K562 (cell line): ENCODE results near the gene B9D2. TPM values are rescaled to one million over a fixed set of nuclear protein-coding genes. Genes with fewer than 3 reads are reported as not detected.

ENCODE experiments used
- ARID4B ChIP-seq: sonication (generic); formaldehyde crosslinking; IDR thresholded peaks from 2 replicates; pipeline ENCODE4 v1.8.0; 2022; ENCODE audit warnings: mild to moderate bottlenecking, missing genetic modification reagents
- BDP1 ChIP-seq: IDR thresholded peaks from 3 replicates; pipeline ENCODE4 v1.6.1; 2011; ENCODE audit not compliant: insufficient read length, insufficient read depth
- CAMTA2 ChIP-seq: fragments of 250-450 bp; sonication (Bioruptor Pico); conservative IDR thresholded peaks from 2 replicates; pipeline ENCODE4 v1.5.1; 2022
- CREBBP ChIP-seq: IDR thresholded peaks from one replicate; pipeline ENCODE4 v1.6.1; 2012; ENCODE audit warnings: low read depth, mild to moderate bottlenecking, control low read depth, inconsistent platforms, low read length
- DNMT1 ChIP-seq: fragments of 450-650 bp; IDR thresholded peaks from 2 replicates; pipeline ENCODE4 v1.6.1; 2016; ENCODE audit warnings: antibody characterized with exemption, mild to moderate bottlenecking
- FOXJ2 ChIP-seq: fragments of 200-800 bp; sonication (Bioruptor generic); IDR thresholded peaks from 2 replicates; pipeline ENCODE4 v1.6.1; 2016; ENCODE audit warnings: missing genetic modification characterization, missing compliant biosample characterization
- HMBOX1 ChIP-seq: sonication (generic); IDR thresholded peaks from 2 replicates; pipeline ENCODE4 v1.6.1; 2016
- MAX ChIP-seq: sonication (generic); formaldehyde crosslinking; IDR thresholded peaks from 2 replicates; pipeline ENCODE4 v1.9.0; 2022; ENCODE audit warnings: mild to moderate bottlenecking, missing genetic modification reagents
- PREB ChIP-seq: sonication (generic); formaldehyde crosslinking; IDR thresholded peaks from 2 replicates; pipeline ENCODE4 v1.8.1; 2023; ENCODE audit warnings: mild to moderate bottlenecking, missing genetic modification reagents
- SMAD3 ChIP-seq: fragments of 450-650 bp; formaldehyde crosslinking; conservative IDR thresholded peaks from 2 replicates; pipeline ENCODE4 v1.4.0; 2020; ENCODE audit warnings: mild to moderate bottlenecking
- SREBF2 ChIP-seq: sonication (generic); formaldehyde crosslinking; IDR thresholded peaks from 2 replicates; pipeline ENCODE4 v1.4.0; 2020; ENCODE audit warnings: mild to moderate bottlenecking, missing genetic modification reagents
- SRSF9 ChIP-seq: fragments of 200-400 bp; formaldehyde crosslinking; IDR thresholded peaks from 2 replicates; pipeline ENCODE4 v1.6.1; 2017; ENCODE audit warnings: low read depth, low read length, borderline replicate concordance
- STAT5A ChIP-seq: IDR thresholded peaks from 2 replicates; pipeline ENCODE4 v1.6.1; 2012; ENCODE audit warnings: low read length, inconsistent platforms, borderline replicate concordance
- SUPT5H ChIP-seq: fragments of 450-650 bp; IDR thresholded peaks from 2 replicates; pipeline ENCODE4 v1.6.1; 2016
- TCFL5 ChIP-seq: fragments of 250-450 bp; sonication (Bioruptor Pico); conservative IDR thresholded peaks from 2 replicates; pipeline ENCODE4 v1.6.1; 2021; ENCODE audit warnings: mild to moderate bottlenecking, moderate library complexity, matching md5 sums
- TEAD4 ChIP-seq, 2 experiments: sonication (generic) in 1 of 2; formaldehyde crosslinking in 1 of 2; IDR thresholded peaks; 2 replicates each; pipeline versions ENCODE4 v1.6.1 to v1.8.0; 2012 to 2022; ENCODE audit warnings: borderline replicate concordance in 1 of 2, inconsistent platforms in 1 of 2, low read length in 1 of 2, mild to moderate bottlenecking in 1 of 2, missing genetic modification reagents in 1 of 2
- TFAM ChIP-seq: fragments of 250-450 bp; sonication (Bioruptor Pico); conservative IDR thresholded peaks from 2 replicates; pipeline ENCODE4 v1.5.0; 2021; ENCODE audit warnings: mild to moderate bottlenecking, moderate library complexity
- THRAP3 ChIP-seq: fragments of 450-650 bp; IDR thresholded peaks from 2 replicates; pipeline ENCODE4 v1.6.1; 2016; ENCODE audit warnings: mild to moderate bottlenecking, inconsistent platforms, borderline replicate concordance
- ZC3H4 ChIP-seq: sonication (generic); formaldehyde crosslinking; IDR thresholded peaks from 2 replicates; pipeline ENCODE4 v1.9.0; 2021; ENCODE audit warnings: missing genetic modification reagents, borderline replicate concordance
- ZKSCAN3 ChIP-seq: fragments of 250-450 bp; sonication (Bioruptor Pico); IDR thresholded peaks from 2 replicates; pipeline ENCODE4 v1.4.0; 2020
- ZKSCAN8 ChIP-seq: fragments of 200-800 bp; sonication (Bioruptor generic); IDR thresholded peaks from 2 replicates; pipeline ENCODE4 v1.6.1; 2016; ENCODE audit warnings: missing genetic modification characterization, missing compliant biosample characterization
- ZNF444 ChIP-seq: fragments of 250-450 bp; sonication (Bioruptor Pico); IDR thresholded peaks from 2 replicates; pipeline ENCODE4 v1.4.0; 2020; ENCODE audit warnings: mild to moderate bottlenecking, moderate library complexity
- ZNF79 ChIP-seq: fragments of 250-450 bp; sonication (Bioruptor Pico); IDR thresholded peaks from 2 replicates; pipeline ENCODE4 v1.4.0; 2020; ENCODE audit warnings: low read depth, mild to moderate bottlenecking, moderate library complexity
- polyA plus RNA-seq, 8 experiments: library from polyadenylated mRNA; depleted of rRNA in 4 of 8; stranded (reverse) in 5 of 8; unstranded in 3 of 8; fragments of >200 nt; fragmentation: Nextera tagmentation in 2 of 8; fragmentation: Illumina TruSeq in 1 of 8; extraction: Ambion mirVana in 2 of 8; extraction: Trizol in 1 of 8; gene quantifications; 2 replicates each; pipeline versions ENCODE4 v1.2.1 to v1.2.3, GENCODE V29; 2011 to 2014; ENCODE audit warnings: inconsistent platforms in 1 of 8, missing spikeins in 1 of 8
- total RNA-seq, 7 experiments: library from RNA; depleted of rRNA in 6 of 7; stranded (reverse); fragments of >200 nt in 6 of 7; fragmentation: Illumina TruSeq in 2 of 7; extraction: Trizol in 2 of 7; gene quantifications; 2 replicates each; pipeline versions ENCODE4 v1.2.1 to v1.2.3, GENCODE V29; 2011 to 2021; ENCODE audit warnings: low replicate concordance in 1 of 7

B9D2 gene
- total and polyA plus RNA-seq, 9 of the 15 experiments (the other 6 are each of a cell fraction or from before 2014, with no cell fraction given) = 0.83 to 6.9 (median 2.8) TPM

- TF ChIP-seq SREBF2 (CRISPR knock-in tag) (no peak), ZNF79 (CRISPR knock-in tag) (peak; percentile 87), ARID4B (CRISPR knock-in tag) (peak; percentile 79), MAX (CRISPR knock-in tag) (no peak; the same call in 1 of the 2 replicates), THRAP3 (no peak), TEAD4 (IDR thresholded peaks at IDR 0.05; ENCODE audit: low read length) (peak; percentile 46; the same call in 1 of the 2 replicates), TEAD4 (CRISPR knock-in tag; IDR thresholded peaks at IDR 0.05; ENCODE audit: borderline replicate concordance) (no peak), ZKSCAN8 (CRISPR knock-in tag) (no peak), TFAM (CRISPR knock-in tag) (no peak), HMBOX1 (no peak), CAMTA2 (CRISPR knock-in tag) (no peak), ZKSCAN3 (CRISPR knock-in tag) (no peak), SMAD3 (CRISPR knock-in tag) (no peak), FOXJ2 (tag) (peak; percentile 88), SRSF9 (no peak), SUPT5H (peak; percentile 91), TCFL5 (CRISPR knock-in tag) (no peak), PREB (no peak), ZNF444 (CRISPR knock-in tag) (0 out of 2 replicates have a peak, but pooled peaks have one; percentile 27), STAT5A (no peak), CREBBP (no peak), ZC3H4 (CRISPR knock-in tag) (no peak), BDP1 (no peak), DNMT1 (no peak)
Observed at GRCh38 chr19:41363753-41364523, at the start of gene B9D2 (continued).
